Naive thymus-derived CD4-positive, alpha-beta T cell (primary cell): ENCODE results near the gene ATP5F1E. TPM values are rescaled to one million over a fixed set of nuclear protein-coding genes. Genes with fewer than 3 reads are reported as not detected.

Experiments
- ATAC-seq: fragments of 150-1000 bp; cut with Tn5 transposase; 2 replicates; pipeline ENCODE4 v1.10.0; 2021; ENCODE audit warnings: mild to moderate bottlenecking, moderate library complexity
- CTCF ChIA-PET: fragments of 350-600 bp; sonication (Branson Sonifier 250); formaldehyde crosslinking; loops from one replicate; lab custom pipeline; 2021; ENCODE audit warnings: antibody characterized with exemption; lab: Charles Lee
- POLR2A ChIA-PET: fragments of 350-600 bp; sonication (Branson Sonifier 250); formaldehyde crosslinking; loops from one replicate; lab custom pipeline; 2021; ENCODE audit warnings: antibody characterized with exemption, inconsistent platforms; lab: Charles Lee
- DNase-seq, 9 donors: peaks; one replicate each; pipeline versions ENCODE4 v3.0.0 to v3.0.0-alpha.2; 2020 to 2022; ENCODE audit warnings: mixed read lengths in 1 of 9
- H3K27ac ChIP-seq: one replicate; pipeline ENCODE4 v1.7.0; 2013; ENCODE audit warnings: mild to moderate bottlenecking, low read depth, low read length, moderate library complexity
- H3K27me3 ChIP-seq, 2 donors: one replicate each; pipeline ENCODE4 v1.7.0; 2013; ENCODE audit warnings: low read length in 2 of 2, mild to moderate bottlenecking in 2 of 2, moderate library complexity in 2 of 2; ENCODE audit not compliant: control insufficient read depth in 2 of 2, insufficient read depth in 2 of 2
- H3K36me3 ChIP-seq, 3 experiments: 1 replicate in 2 of 3; 2 replicates in 1 of 3; pipeline ENCODE4 v1.7.0; 2013; ENCODE audit warnings: low read length in 3 of 3, mild to moderate bottlenecking in 3 of 3, moderate library complexity in 1 of 3; ENCODE audit not compliant: insufficient read depth in 3 of 3, control insufficient read depth in 2 of 3
- H3K4me1 ChIP-seq, 2 donors: one replicate each; pipeline ENCODE4 v1.7.0; 2013; ENCODE audit warnings: low read length in 2 of 2, mild to moderate bottlenecking in 2 of 2, moderate library complexity in 1 of 2; ENCODE audit not compliant: control insufficient read depth in 2 of 2, insufficient read depth in 2 of 2
- H3K4me3 ChIP-seq: 2 replicates; pipeline ENCODE4 v1.7.0; 2013; ENCODE audit warnings: mild to moderate bottlenecking, low read length
- H3K9me3 ChIP-seq, 3 experiments: 1 replicate in 2 of 3; 2 replicates in 1 of 3; pipeline ENCODE4 v1.7.0; 2013; ENCODE audit warnings: low read length in 3 of 3; ENCODE audit not compliant: control insufficient read depth in 2 of 3
- H3K27ac Mint-ChIP-seq, 9 donors: one replicate each; pipeline ENCODE4 v1.8.0; 2020 to 2022; ENCODE audit warnings: mixed read lengths in 9 of 9, mild to moderate bottlenecking in 8 of 9, moderate library complexity in 5 of 9, inconsistent platforms in 2 of 9
- H3K27me3 Mint-ChIP-seq, 5 donors: one replicate each; pipeline ENCODE4 v1.8.0; 2021 to 2022; ENCODE audit warnings: mixed read lengths in 5 of 5, mild to moderate bottlenecking in 1 of 5
- H3K36me3 Mint-ChIP-seq, 5 donors: one replicate each; pipeline ENCODE4 v1.8.0; 2020 to 2022; ENCODE audit warnings: mixed read lengths in 5 of 5, mild to moderate bottlenecking in 3 of 5, inconsistent platforms in 1 of 5
- H3K4me1 Mint-ChIP-seq, 7 donors: one replicate each; pipeline ENCODE4 v1.8.0; 2020 to 2022; ENCODE audit warnings: mixed read lengths in 7 of 7, mild to moderate bottlenecking in 3 of 7, inconsistent platforms in 1 of 7
- H3K4me3 Mint-ChIP-seq, 10 donors: one replicate each; pipeline ENCODE4 v1.8.0; 2020 to 2022; ENCODE audit warnings: mild to moderate bottlenecking in 10 of 10, mixed read lengths in 10 of 10, moderate library complexity in 6 of 10, inconsistent platforms in 2 of 10
- H3K9me3 Mint-ChIP-seq, 11 donors: one replicate each; pipeline ENCODE4 v1.8.0; 2020 to 2022; ENCODE audit warnings: mixed read lengths in 11 of 11, mild to moderate bottlenecking in 4 of 11, inconsistent platforms in 1 of 11, moderate library complexity in 1 of 11
- intact Hi-C, 2 donors: fragments of 100-400 bp; cut with micrococcal nuclease; formaldehyde crosslinking; loops; one replicate each; pipeline ENCODE4 v1.15.1; 2023
- polyA plus RNA-seq, 2 donors: library from polyadenylated mRNA; unstranded; fragments of 300-500 nt; fragmentation: Illumina TruSeq; gene quantifications; one replicate each; pipeline ENCODE4 v1.2.3, GENCODE V29; 2021
- total RNA-seq, 6 experiments: library from RNA in 5 of 6; stranded (reverse) in 5 of 6; gene quantifications; 1 replicate in 5 of 6; 2 replicates in 1 of 6; pipeline ENCODE4 v1.2.3 and lab custom pipeline; 2021 to 2026

Gene ATP5F1E
- total and polyA plus RNA-seq, 7 experiments from 2014 or later, result 31.4 to 81.7 (median 67.4) TPM

- H3K36me3 Mint-ChIP-seq, result peaks cover 9 to 26% (median 22%) of the 10 kb centered on the region in 5 donors
Measured at GRCh38 chr20:59000326-59000725, 31.8 kb downstream of the ATP5F1E start.

GRCh38 chr20:58998656-58999055, 33.5 kb downstream of the ATP5F1E start:
- no peaks in the 10 kb centered on the region for H3K9me3 Mint-ChIP-seq
- peak overlapping the region in 1 of 9 donors; percentile 57 for H3K27ac Mint-ChIP-seq
- no peak overlapping the region for H3K4me3 Mint-ChIP-seq
- POLR2A ChIA-PET, result interaction anchor here (0.7 kb wide), 1 partner anchor 422 kb away, joined by 3 read pairs; no protein-coding TSS in a partner anchor
- CTCF ChIA-PET, result no interaction called here
- no peaks in the 10 kb centered on the region for H3K4me1 ChIP-seq
- no peak overlapping the region for H3K4me3 ChIP-seq
- peaks cover 5 to 17% (median 9%) of the 10 kb centered on the region in 7 donors for H3K4me1 Mint-ChIP-seq
- no peaks in the 10 kb centered on the region for H3K9me3 ChIP-seq
- peaks cover 0 to 39% (median 9%) of the 10 kb centered on the region in 3 experiments for H3K36me3 ChIP-seq
- intact Hi-C loops, result no loop called here
- H3K27me3 Mint-ChIP-seq, result no peaks in the 10 kb centered on the region
- peaks cover 9 to 39% (median 22%) of the 10 kb centered on the region in 5 donors for H3K36me3 Mint-ChIP-seq
- ATAC-seq (no peak), DNase-seq (no peak)
- no peaks in the 10 kb centered on the region for H3K27me3 ChIP-seq
- H3K27ac ChIP-seq, result no peak overlapping the region

More at GRCh38 chr20:59000326-59000725, 31.8 kb downstream of the ATP5F1E start:
- Mint-ChIP-seq H3K4me3 (no peak overlapping the region), H3K9me3 (no peaks in the 10 kb centered on the region), H3K4me1 (peaks cover 21 to 31% (median 26%) of the 10 kb centered on the region in 7 donors), H3K27ac (peak overlapping the region in 2 of 9 donors; percentile 19 to 34), H3K27me3 (no peaks in the 10 kb centered on the region)
- peaks cover 0 to 24% (median 6%) of the 10 kb centered on the region in 3 experiments for H3K36me3 ChIP-seq
- no peak overlapping the region for H3K4me3 ChIP-seq
- ChIA-PET POLR2A (interaction anchor here (0.6 to 1.3 kb wide), 2 partner anchors 31 to 175 kb away, joined by 4 read pairs; partner anchors contain the start of gene ATP5F1E), CTCF (no interaction called here)
- H3K27ac ChIP-seq, result no peak overlapping the region
- ATAC-seq (no peak), DNase-seq (no peak)
- intact Hi-C loops, result no loop called here
- no peaks in the 10 kb centered on the region for H3K9me3 ChIP-seq
- no peaks in the 10 kb centered on the region for H3K27me3 ChIP-seq
- H3K4me1 ChIP-seq, result peaks cover 8 to 10% of the 10 kb centered on the region in 2 donors

GRCh38 chr20:58997141-58997770, 34.9 kb downstream of the ATP5F1E start:
- intact Hi-C loops, result no loop called here
- Mint-ChIP-seq H3K27ac (no peak overlapping the region), H3K4me3 (no peak overlapping the region), H3K9me3 (no peaks in the 10 kb centered on the region), H3K4me1 (peaks cover 0 to 5% (median 0%) of the 10 kb centered on the region in 7 donors), H3K36me3 (peaks cover 9 to 40% (median 23%) of the 10 kb centered on the region in 5 donors), H3K27me3 (no peaks in the 10 kb centered on the region)
- no peak overlapping the region for H3K27ac ChIP-seq
- H3K9me3 ChIP-seq, result no peaks in the 10 kb centered on the region
- ChIA-PET CTCF (interaction anchor here (0.6 kb wide), 1 partner anchor 46 kb away, joined by 3 read pairs; no protein-coding TSS in a partner anchor), POLR2A (no interaction called here)
- no peak for ATAC-seq
- no peak for DNase-seq
- peaks cover 8 to 53% (median 15%) of the 10 kb centered on the region in 3 experiments for H3K36me3 ChIP-seq
- H3K27me3 ChIP-seq, result no peaks in the 10 kb centered on the region
- no peaks in the 10 kb centered on the region for H3K4me1 ChIP-seq
- no peak overlapping the region for H3K4me3 ChIP-seq

- peaks cover 0 to 3% (median 0%) of the 10 kb centered on the region in 7 donors for H3K4me1 Mint-ChIP-seq
- peaks cover 16 to 47% (median 22%) of the 10 kb centered on the region in 5 donors for H3K36me3 Mint-ChIP-seq
- Histone ChIP-seq H3K4me1 (no peaks in the 10 kb centered on the region), H3K4me3 (no peak overlapping the region), H3K9me3 (no peaks in the 10 kb centered on the region), H3K27me3 (no peaks in the 10 kb centered on the region), H3K36me3 (peaks cover 15 to 63% (median 19%) of the 10 kb centered on the region in 3 experiments), H3K27ac (no peak overlapping the region)
- intact Hi-C loops, result no loop called here
- ChIA-PET POLR2A (no interaction called here), CTCF (no interaction called here)
- H3K4me3 Mint-ChIP-seq, result no peak overlapping the region
- no peaks in the 10 kb centered on the region for H3K27me3 Mint-ChIP-seq
- no peaks in the 10 kb centered on the region for H3K9me3 Mint-ChIP-seq
- DNase-seq (no peak), ATAC-seq (no peak)
- H3K27ac Mint-ChIP-seq, result peak overlapping the region in 3 of 9 donors; percentile 11 to 49 (median 17)
Measured at GRCh38 chr20:58996226-58996611, 35.9 kb downstream of the ATP5F1E start.

- peaks cover 20 to 69% (median 24%) of the 10 kb centered on the region in 3 experiments for H3K36me3 ChIP-seq
- ATAC-seq (no peak), DNase-seq (no peak)
- Mint-ChIP-seq H3K27me3 (no peaks in the 10 kb centered on the region), H3K4me3 (no peak overlapping the region), H3K9me3 (no peaks in the 10 kb centered on the region), H3K4me1 (peaks cover 0 to 3% (median 0%) of the 10 kb centered on the region in 7 donors), H3K36me3 (peaks cover 16 to 52% (median 22%) of the 10 kb centered on the region in 5 donors), H3K27ac (peak overlapping the region in 7 of 9 donors; percentile 9 to 77 (median 28))
- H3K9me3 ChIP-seq, result no peaks in the 10 kb centered on the region
- no peak overlapping the region for H3K27ac ChIP-seq
- ChIA-PET CTCF (no interaction called here), POLR2A (no interaction called here)
- no peak overlapping the region for H3K4me3 ChIP-seq
- no peaks in the 10 kb centered on the region for H3K4me1 ChIP-seq
- intact Hi-C loops, result no loop called here
- H3K27me3 ChIP-seq, result no peaks in the 10 kb centered on the region
Measured at GRCh38 chr20:58995461-58996225, 36.5 kb downstream of the ATP5F1E start.

GRCh38 chr20:58994390-58995159, 37.6 kb downstream of the ATP5F1E start:
- ChIA-PET POLR2A (interaction anchor here (0.7 kb wide), 1 partner anchor 102 kb away, joined by 3 read pairs; no protein-coding TSS in a partner anchor), CTCF (interaction anchor here (1.3 kb wide), 1 partner anchor 23 kb away, joined by 4 read pairs; no protein-coding TSS in a partner anchor)
- Mint-ChIP-seq H3K27ac (peak overlapping the region in 5 of 9 donors; percentile 8 to 65 (median 43)), H3K4me3 (no peak overlapping the region), H3K9me3 (no peaks in the 10 kb centered on the region), H3K27me3 (no peaks in the 10 kb centered on the region), H3K4me1 (peaks cover 0 to 3% (median 0%) of the 10 kb centered on the region in 7 donors), H3K36me3 (peaks cover 20 to 59% (median 24%) of the 10 kb centered on the region in 5 donors)
- H3K4me1 ChIP-seq, result no peaks in the 10 kb centered on the region
- peaks cover 24 to 79% (median 32%) of the 10 kb centered on the region in 3 experiments for H3K36me3 ChIP-seq
- DNase-seq (no peak), ATAC-seq (no peak)
- H3K27me3 ChIP-seq, result no peaks in the 10 kb centered on the region
- H3K4me3 ChIP-seq, result no peak overlapping the region
- H3K9me3 ChIP-seq, result no peaks in the 10 kb centered on the region
- intact Hi-C loops, result no loop called here
- no peak overlapping the region for H3K27ac ChIP-seq
